ENCODE measurements around the gene AGRN.
A peak's percentile ranks its signal among the peaks of the same experiment; 100 is the strongest.
"Not testable (repeated sequence)": the region's sequence is repeated elsewhere in the genome, so short reads cannot be mapped to it uniquely, and the experiment has no call there.

The AGRN gene

GRCh38 chr1:1069056-1069710, 49.3 kb downstream of the AGRN start:
- peak in 1 of 2 experiments; percentile 9 for DNase-seq

DNA sequence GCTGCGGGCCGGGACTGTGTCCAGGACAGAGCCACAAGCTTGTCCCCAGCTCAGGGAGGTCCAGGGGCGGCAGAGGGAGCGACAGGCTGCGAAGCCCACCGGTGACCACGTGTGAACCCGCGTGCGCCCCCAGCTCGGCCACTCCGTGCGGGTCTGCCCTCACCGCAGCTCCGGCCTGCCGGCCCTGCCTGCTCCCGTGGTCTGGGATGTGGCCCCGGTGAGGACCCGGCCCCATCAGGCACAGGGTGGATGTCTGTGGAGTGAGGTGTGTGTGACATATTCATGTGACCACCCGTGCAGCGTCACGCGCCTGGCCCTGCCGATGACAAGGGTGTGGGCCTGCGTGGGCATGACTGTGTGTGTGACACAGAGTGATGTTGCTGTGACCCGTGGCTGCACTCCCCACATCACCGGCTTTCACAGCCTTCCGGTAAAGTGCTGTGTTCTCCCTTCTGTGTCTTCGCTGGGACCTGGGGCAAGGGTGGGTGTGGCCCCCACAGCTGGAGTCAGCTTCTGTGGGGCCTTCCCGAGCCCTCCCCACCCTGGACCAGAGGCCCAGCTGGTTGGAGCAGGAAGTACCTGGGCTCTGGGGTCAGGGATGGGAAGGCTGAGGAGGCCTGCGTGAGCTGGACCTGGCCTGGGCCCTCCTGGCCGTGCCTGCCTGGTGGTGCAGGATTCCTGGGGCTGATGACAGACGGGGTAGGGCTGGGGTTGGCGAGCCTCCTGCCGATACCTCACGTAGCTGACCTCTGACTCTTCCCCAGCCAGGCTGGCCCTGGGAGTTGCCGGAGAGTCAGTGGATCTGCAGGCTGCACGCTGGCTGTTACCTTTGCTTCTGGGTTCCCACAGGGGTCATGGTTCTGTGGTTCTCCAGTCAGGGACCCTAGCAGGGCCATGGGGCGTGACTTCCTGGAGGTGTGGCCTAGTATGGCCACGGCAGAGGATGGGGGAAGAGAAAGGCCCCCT, 50.1 kb downstream of the AGRN start:
- no peak for DNase-seq

- DNase-seq, result no peak
Measured at GRCh38 chr1:1071486-1072298, 51.8 kb downstream of the AGRN start.

- DNase-seq, result no peak
Measured at GRCh38 chr1:1072299-1072848, 52.5 kb downstream of the AGRN start.

DNA sequence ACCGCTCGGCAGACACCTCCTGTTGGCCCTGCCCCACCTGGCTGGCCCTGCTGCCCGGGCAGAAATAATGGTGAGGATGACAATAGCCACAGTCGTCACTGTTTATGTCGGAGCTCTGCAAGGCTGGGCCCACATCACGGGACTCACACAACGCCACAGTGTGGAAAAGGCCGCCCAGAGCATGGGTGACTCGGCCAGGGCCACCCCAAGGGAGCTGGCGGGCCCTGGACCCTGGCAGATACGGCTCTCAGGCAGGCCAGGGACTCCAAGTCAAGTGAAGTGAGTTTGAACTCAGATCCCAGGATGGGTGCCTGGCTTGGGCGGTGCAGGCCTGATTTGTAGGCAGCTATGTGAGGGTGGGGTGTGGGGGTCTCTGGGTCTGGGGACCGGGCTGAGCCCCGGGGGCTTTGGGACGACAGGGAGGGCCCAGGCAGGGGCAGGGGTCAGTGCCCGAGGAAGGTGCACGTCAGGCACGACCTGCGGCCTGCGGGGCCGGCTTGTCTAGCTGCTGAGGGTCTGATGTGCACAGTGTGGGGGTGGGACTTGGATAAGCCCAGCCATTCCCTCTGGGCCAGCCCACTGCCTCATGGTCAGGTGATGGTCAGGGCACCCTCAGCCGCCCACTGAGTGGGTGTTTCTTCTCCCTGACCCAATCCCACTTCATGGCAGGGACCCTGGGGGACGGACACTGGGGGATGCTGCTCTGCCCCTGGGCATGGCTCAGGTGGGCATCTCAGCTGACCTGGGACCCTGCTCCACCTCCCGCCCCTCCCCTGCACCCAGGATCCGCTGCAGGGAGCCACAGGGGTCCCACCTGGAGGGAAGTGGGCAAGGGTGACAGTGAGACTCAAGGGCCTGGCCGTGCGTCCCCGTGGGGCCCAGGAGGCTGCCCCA, 53.2 kb downstream of the AGRN start:
- no peak for DNase-seq

GRCh38 chr1:1073743-1074587, 54.0 kb downstream of the AGRN start, which contains the start of gene RNF223:
RNF223 (minus strand) TSS chr1:1074306; CDS start chr1:1072566, 1,740 bp downstream.
- DNase-seq, result no peak

DNA sequence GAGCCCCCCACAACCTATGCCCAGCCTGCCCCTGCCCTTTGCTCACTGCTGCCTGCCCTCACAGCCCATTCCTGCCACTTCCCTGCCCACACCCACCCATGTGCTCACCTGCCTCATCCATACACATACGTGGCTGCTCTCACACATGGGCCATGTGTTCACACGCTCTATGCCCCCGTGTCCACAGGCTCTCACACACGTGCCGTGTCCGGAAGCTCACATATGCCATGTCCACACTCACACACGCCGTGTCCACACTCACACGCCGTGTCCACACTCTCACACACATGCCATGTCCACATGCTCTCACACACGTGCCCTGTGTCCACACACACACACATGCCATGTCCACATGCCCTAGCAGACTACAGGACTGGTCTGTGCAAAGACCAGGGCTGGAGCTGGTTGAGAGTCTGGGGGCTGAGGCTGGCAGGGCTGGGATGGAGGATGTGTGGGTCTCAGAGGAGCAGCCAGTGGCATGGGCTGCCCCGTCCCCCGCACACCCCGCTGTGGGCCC, 54.8 kb downstream of the AGRN start:
- DNase-seq, result no peak

- no peak for DNase-seq
Measured at GRCh38 chr1:1075148-1075935, 55.4 kb downstream of the AGRN start.

GRCh38 chr1:1077396-1077795, 57.5 kb downstream of the AGRN start:
- not testable (repeated sequence) for DNase-seq

DNA sequence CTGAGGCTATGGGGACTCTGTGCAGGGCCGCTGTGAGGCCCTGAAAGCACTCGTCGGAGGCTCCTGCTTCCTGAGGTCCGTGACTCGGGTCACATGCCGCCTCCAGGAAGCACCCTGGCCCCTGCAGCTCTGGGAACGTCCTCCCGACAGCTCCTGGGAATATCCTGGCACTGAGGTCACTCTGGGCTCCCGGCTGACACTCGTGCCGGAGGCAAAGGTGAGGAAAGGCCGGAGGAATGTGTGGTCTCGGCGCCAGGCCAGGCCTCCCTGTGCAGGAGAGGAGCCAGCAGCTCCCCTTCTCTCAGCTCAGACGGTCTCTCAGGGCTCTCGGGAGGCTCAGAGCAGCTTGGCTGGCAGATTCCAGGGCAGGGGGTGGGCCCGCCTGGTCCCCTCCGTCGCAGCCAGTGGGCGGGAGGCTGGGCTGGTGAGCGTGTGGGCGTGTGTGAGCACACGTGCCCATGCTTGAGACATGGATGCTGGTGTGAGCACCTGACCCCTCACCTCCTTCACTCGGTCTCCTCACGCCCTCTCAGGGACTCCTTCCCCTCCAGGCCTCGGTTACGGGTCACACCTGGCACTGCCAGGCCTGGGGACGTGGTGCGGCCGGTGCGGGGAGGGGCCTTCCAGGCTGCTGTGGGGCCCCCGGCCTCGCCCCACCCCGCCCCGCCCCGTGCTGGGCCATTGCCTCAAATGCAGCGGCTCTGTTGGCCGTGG, 59.6 kb downstream of the AGRN start:
- DNase-seq, result no peak

DNA sequence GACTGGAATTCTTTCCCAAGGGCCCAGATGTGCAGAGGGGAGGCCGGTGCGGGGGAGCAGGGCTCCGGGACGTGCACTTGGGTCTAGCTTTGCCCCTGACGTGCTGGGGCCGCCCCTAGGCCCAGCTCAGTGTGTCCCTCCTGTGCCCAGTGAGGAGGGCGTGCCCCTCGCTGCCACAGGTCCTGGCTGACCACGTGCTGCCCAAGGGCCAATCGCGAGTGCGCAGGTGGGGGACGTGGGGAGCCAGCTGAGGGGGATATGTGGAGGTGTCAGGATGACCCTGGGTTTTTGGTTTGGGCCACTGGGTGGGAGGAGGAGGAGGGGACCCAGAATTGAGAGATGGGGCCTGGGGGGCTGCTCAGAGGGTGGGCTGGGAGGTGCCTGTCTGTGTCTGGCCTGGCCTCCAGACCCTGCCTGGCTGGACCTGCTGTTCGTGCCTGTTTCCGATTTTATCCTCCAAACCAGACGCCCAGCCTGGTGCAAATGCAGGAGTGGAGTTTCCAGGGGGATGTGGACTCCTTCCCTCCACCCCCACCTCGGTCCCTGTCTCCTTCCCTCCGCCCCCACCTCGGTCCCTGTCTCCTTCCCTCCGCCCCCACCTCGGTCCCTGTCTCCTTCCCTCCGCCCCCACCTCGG, 60.3 kb downstream of the AGRN start:
- DNase-seq, result no peak

DNA sequence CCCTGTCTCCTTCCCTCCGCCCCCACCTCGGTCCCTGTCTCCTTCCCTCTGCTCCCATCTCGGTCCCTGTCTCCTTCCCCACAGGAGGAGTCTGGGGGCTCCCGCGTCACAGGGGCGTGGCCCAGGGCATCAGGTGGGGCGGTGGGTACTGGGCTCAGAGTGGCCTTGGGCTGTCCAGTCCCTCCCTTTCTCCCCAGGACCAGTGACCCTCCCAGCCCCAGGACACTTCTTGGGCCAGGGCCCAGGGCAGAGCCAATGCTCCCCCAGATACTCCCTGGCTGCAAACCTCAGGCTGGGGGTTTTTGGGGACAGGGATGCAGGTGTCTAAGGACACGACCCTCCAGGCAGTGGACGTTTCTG, 61.0 kb downstream of the AGRN start:
- DNase-seq, result no peak

- no peak for DNase-seq
Measured at GRCh38 chr1:1081311-1082238, 61.7 kb downstream of the AGRN start.

- no peak for DNase-seq
Measured at GRCh38 chr1:1082239-1082775, 62.4 kb downstream of the AGRN start.

DNA sequence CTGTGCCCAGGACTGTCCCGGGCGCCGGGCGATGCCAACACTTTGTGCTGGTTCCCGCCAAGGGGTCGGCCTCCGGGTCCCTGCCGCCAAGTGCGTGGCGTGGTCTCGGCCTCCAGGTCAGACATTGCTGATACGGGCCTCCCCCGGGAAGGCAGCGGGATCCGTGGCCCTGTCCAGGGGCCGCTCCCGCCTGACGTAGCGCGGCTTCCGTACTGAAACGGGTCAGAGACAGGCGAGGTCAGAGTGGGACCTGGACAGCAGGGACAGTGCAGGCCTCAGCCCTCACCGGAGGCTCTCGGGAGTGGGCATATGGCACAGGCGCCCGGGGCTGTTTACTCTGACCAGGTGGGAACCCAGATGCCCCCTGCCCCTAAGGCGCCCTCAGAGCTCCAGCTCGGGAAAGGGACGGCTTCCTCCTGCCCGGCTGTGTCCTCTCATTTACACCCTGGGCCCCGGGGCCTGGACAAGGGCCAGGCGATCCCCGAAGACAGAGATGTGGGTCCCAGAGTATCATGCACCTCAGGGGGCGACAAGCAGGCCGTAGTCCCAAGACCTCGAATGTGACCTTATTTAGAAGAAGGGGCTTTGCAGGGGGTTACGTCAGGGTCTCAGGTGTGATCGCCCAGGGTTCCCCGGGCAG, 63.0 kb downstream of the AGRN start:
- DNase-seq, result no peak

All from AML-193 (cell line).